Activated naive CD8-positive, alpha-beta T cell treated with anti-CD3 and anti-CD28 coated beads, Interleukin-2, amount 50 U/mL, for 24 hours (primary cell): Measurements from ENCODE around the gene CGREF1.

Experiments used
- ATAC-seq: fragments of 150-1000 bp; cut with Tn5 transposase; one replicate; pipeline ENCODE4 v1.10.0; 2021
- DNase-seq: peaks from one replicate; pipeline ENCODE4 v3.0.0; 2021
- H3K27ac Mint-ChIP-seq: one replicate; pipeline ENCODE4 v1.8.0; 2021; ENCODE audit warnings: mild to moderate bottlenecking, mixed read lengths
- H3K27me3 Mint-ChIP-seq: one replicate; pipeline ENCODE4 v1.8.0; 2021; ENCODE audit warnings: mixed read lengths
- H3K36me3 Mint-ChIP-seq: one replicate; pipeline ENCODE4 v1.8.0; 2021; ENCODE audit warnings: low read depth, mixed read lengths
- H3K4me1 Mint-ChIP-seq: one replicate; pipeline ENCODE4 v1.8.0; 2021; ENCODE audit warnings: mixed read lengths
- H3K4me3 Mint-ChIP-seq: one replicate; pipeline ENCODE4 v1.8.0; 2021; ENCODE audit warnings: mild to moderate bottlenecking, moderate library complexity, mixed read lengths
- H3K9me3 Mint-ChIP-seq: one replicate; pipeline ENCODE4 v1.8.0; 2021; ENCODE audit warnings: mixed read lengths

The CGREF1 gene

DNA sequence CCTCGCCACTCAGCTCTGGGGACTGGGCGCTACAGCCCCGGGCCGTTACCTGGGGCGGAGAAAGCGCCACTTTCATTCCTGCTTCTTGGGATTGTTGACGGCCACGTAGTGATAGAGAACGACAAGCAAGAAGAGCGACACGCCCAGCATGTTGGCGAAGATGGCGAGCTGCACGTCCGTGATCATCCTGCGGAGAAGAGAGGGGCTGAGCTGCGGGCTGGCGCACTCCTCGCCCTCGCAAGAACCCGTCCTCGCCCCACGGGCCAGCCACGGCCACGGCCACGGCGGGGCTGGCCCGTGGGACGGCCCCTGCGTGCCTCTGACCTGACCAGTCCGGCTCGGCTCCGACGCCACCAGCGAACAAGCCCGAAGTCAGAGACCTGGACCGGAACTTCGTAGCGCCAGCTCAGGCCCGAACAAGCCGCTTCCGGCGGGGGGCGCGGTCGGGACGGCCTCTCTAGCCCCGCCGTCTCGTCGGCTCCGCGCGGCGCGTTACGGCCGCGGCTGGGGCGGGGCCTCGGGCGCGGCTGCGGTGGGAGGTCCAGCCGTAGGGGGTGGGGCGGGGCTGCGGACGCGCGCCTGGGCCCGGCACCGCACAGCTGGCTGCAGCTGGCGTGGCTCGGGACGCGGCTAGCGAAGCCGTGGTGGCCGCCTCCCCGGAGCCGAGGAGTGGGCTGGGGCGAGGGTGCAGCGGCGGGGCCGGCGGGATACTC is 47.5 kb downstream of the CGREF1 start, which contains the start of gene OST4:
OST4 (minus strand) TSS at position 378 of the 713 bp plus-strand sequence.
- ATAC-seq (peak; percentile 93), DNase-seq (peak; percentile 92)
- H3K4me1 Mint-ChIP-seq = peaks cover 67% of the 10 kb centered on the region
- H3K27me3 Mint-ChIP-seq = no peaks in the 10 kb centered on the region
- peak within 1 kb of the TSS; percentile 92 for H3K27ac Mint-ChIP-seq
- H3K36me3 Mint-ChIP-seq = peaks cover 26% of the 10 kb centered on the region
- H3K9me3 Mint-ChIP-seq = no peaks in the 10 kb centered on the region
- peak within 1 kb of the TSS; percentile 97 for H3K4me3 Mint-ChIP-seq

DNA sequence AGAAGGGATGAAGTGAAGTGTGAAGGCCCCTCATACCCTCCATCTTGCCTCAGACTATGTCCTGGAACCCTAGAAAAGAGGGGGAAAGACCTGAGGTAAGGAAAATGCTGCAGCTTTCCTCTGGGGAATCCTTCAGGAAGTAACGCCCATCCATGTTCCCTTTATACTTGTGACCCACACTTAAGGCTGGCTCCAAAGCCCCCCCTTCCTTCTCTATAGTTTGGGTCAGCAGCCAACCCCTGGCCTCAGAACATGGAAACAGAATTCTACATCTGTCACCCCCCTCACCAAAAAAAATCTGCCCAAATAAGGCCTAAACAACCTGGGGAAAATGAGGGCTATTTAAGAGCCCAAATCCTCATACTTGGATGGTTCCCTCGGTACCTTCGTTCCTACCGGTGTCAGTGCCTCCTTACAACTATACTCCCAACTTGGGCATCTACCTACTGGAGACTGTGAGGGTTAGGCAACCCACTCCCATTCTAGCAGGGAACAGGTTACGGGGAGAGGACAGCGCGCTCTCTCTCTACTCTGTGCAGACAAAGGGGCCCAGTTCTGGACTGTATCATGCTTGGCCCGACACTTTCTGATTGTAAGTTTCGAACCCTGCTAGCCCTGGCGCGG is 48.2 kb downstream of the CGREF1 start:
- peak overlapping the region; percentile 92 for H3K27ac Mint-ChIP-seq
- no peaks in the 10 kb centered on the region for H3K9me3 Mint-ChIP-seq
- peaks cover 61% of the 10 kb centered on the region for H3K4me1 Mint-ChIP-seq
- DNase-seq (no peak), ATAC-seq (no peak)
- H3K4me3 Mint-ChIP-seq = peak overlapping the region; percentile 97
- no peaks in the 10 kb centered on the region for H3K27me3 Mint-ChIP-seq
- H3K36me3 Mint-ChIP-seq = peaks cover 30% of the 10 kb centered on the region

DNA sequence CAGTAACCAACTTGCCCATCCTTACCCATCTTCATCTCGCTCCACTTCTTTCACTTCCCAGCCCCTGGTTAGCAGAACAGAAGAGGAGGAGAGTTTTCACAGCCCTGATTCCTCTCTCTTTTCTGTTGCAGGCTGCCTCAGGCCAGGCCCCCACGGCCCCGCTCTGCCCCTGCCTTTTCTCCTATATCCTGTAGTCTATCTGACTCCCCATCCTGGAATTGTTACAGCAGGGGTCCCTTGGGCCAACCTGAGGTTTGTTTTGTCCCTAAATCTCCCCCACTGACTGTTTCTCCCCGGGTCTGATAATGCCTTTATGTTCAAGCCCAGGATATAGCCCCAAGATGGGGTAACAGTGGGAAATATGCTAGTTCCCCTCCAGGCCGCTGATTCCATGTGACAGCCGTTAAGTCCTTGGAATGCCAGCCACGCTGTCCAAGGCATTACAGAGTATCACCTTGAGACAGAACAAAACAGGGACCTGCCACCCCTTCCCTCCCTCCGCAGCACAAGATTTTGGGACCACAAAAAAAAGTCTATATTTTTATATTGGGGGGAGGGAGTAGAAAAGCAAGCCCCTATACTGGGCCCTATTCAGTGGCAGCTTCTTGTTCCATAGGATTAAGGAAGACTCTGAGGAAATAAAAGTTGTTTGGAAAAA is 48.8 kb downstream of the CGREF1 start:
- no peaks in the 10 kb centered on the region for H3K27me3 Mint-ChIP-seq
- peaks cover 34% of the 10 kb centered on the region for H3K36me3 Mint-ChIP-seq
- H3K4me3 Mint-ChIP-seq = peak overlapping the region; percentile 97
- no peak for ATAC-seq
- peaks cover 55% of the 10 kb centered on the region for H3K4me1 Mint-ChIP-seq
- H3K27ac Mint-ChIP-seq = peak overlapping the region; percentile 92
- DNase-seq = no peak
- H3K9me3 Mint-ChIP-seq = no peaks in the 10 kb centered on the region

DNA sequence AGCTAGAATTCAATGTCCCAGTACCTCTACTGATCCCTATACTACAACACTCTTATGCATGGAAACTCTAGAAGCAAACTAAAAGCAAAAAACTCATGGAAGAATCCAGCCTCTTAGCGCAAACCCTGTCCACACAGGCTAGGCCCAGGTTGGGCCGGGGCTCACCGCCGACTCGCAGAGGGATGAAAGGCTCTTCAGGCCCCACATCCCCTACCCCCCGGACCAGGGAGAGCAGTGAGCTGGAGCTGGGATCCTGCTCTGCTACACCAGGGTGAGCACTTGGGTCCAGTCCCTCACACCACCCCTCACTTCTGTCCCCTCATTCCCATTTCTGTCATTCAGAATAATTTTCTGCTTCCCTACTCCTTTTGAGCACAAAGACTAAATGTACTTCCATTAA is 49.5 kb downstream of the CGREF1 start:
- Mint-ChIP-seq H3K4me1 (peaks cover 48% of the 10 kb centered on the region), H3K4me3 (peak overlapping the region; percentile 97), H3K36me3 (peaks cover 37% of the 10 kb centered on the region), H3K27ac (peak overlapping the region; percentile 92), H3K27me3 (no peaks in the 10 kb centered on the region), H3K9me3 (no peaks in the 10 kb centered on the region)
- ATAC-seq (no peak), DNase-seq (no peak)

DNA sequence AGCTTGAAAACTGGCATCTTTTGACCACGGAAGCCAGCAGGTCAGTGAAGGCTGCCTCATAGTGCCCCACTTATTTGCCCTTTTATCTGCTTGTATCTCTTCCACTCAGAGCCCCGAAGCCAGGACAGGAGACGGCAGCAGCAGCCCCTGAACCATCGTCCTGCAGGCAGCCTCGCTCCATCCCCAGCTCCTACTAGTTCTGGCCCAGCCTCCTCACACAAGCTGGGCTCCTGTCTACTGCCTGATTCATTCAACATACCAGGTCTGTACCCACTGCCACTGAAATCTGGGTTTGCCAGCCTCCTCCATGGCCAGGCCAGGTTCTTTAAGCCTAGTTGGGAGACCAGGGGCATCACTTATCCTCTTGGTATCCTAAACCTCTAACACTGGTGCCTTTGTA is 51.5 kb downstream of the CGREF1 start:
- H3K27me3 Mint-ChIP-seq = no peaks in the 10 kb centered on the region
- DNase-seq (no peak), ATAC-seq (no peak)
- H3K4me3 Mint-ChIP-seq = no peak overlapping the region
- H3K36me3 Mint-ChIP-seq = peaks cover 42% of the 10 kb centered on the region
- H3K4me1 Mint-ChIP-seq = peaks cover 32% of the 10 kb centered on the region
- no peaks in the 10 kb centered on the region for H3K9me3 Mint-ChIP-seq
- no peak overlapping the region for H3K27ac Mint-ChIP-seq

DNA sequence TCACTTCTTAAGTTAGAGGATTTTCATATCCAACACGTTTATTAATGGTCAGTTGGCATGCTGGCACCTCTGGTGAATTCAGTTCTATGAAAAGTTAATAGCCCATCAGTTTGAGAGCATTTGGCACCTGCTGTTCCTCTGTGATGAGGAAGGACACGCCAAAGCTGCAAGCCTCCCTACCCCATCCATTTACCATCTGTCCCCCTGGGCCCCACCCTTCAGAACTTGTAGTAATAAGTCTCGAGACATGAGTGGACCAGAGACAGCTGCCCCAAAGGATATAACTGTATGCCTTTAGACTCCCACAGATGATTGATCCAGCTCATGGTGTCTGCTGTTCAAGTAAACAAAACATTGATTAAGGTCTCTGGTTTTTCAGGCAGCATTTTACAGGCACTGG is 53.8 kb downstream of the CGREF1 start:
- ATAC-seq = no peak
- Mint-ChIP-seq H3K36me3 (peaks cover 45% of the 10 kb centered on the region), H3K4me1 (peaks cover 17% of the 10 kb centered on the region), H3K27ac (no peak overlapping the region), H3K27me3 (no peaks in the 10 kb centered on the region), H3K9me3 (no peaks in the 10 kb centered on the region), H3K4me3 (no peak overlapping the region)
- DNase-seq = no peak

DNA sequence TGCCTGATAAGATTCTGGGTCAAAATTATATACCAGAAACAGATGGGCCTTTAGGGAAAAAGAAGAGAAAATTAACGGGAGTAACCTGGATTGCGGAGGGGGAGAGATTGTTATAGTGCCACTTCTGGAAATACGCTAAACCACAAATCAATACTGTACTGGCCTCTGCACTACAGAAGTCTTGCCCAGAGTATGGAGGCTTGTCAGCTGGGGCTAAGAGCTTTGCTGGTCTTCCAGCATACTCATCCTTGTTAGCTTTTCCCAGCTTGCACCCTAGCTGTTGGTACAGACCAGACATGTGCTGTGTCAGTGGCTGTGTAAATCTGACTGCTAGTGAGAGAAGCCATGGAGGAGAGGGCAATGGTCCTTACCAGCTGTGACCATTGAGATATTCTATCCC is 58.6 kb downstream of the CGREF1 start:
- Mint-ChIP-seq H3K4me1 (peaks cover 3% of the 10 kb centered on the region), H3K27me3 (no peaks in the 10 kb centered on the region), H3K36me3 (peaks cover 29% of the 10 kb centered on the region), H3K9me3 (no peaks in the 10 kb centered on the region), H3K27ac (no peak overlapping the region), H3K4me3 (no peak overlapping the region)
- ATAC-seq (no peak), DNase-seq (no peak)

DNA sequence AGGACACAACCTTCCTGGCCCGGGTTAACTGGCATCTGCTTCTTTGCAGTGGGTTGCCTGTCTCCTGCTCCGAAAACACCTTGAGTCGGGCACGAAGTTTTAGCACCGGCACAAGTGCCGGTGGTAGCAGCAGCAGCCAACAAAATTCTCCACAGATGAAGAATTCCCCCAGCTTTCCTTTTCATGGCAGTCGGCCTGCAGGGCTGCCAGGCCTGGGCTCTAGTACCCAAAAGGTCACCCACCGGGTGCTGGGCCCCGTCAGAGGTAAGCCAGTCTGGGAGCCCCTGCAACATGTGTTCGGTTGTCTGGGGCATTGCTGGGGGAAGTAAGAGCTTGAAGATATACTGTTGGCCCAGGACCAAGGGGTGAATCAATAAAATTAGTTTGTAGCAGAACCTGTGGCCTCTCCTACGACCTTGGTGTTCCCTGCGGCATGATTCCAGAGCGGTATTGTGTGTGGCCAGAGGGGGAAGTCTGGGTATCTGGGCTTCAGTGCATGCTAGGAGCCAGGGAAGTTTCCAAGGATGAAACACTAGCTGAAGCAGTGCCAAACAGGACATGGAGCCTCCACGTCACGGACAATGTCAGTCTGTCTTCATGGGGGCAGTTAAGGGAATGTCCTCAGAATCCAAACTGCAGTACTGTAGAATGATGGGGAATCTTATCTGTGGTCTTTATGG is 59.6 kb downstream of the CGREF1 start:
- no peaks in the 10 kb centered on the region for H3K27me3 Mint-ChIP-seq
- DNase-seq (no peak), ATAC-seq (no peak)
- peaks cover 29% of the 10 kb centered on the region for H3K36me3 Mint-ChIP-seq
- no peaks in the 10 kb centered on the region for H3K9me3 Mint-ChIP-seq
- peaks cover 3% of the 10 kb centered on the region for H3K4me1 Mint-ChIP-seq
- H3K4me3 Mint-ChIP-seq = no peak overlapping the region
- no peak overlapping the region for H3K27ac Mint-ChIP-seq

DNA sequence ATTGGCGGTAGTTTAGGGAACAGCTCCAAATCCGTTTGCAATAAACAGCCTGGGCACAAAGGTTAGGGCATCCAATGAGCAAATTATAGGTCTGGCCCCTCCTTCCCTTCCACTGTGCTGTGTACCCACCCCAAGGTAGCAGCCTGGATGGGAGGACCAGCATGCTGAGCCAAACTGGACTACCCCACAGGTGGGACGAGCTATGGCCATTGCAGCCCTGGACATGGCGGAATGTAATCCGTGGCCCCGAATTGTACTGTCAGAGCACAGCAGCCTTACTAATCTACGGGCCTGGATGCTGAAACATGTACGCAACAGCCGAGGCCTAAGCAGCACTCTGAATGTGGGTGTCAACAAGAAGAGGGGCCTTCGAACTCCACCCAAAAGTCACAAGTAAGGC is 60.7 kb downstream of the CGREF1 start:
- H3K36me3 Mint-ChIP-seq = peaks cover 35% of the 10 kb centered on the region
- no peaks in the 10 kb centered on the region for H3K4me1 Mint-ChIP-seq
- H3K4me3 Mint-ChIP-seq = no peak overlapping the region
- ATAC-seq = no peak
- H3K27ac Mint-ChIP-seq = no peak overlapping the region
- no peaks in the 10 kb centered on the region for H3K9me3 Mint-ChIP-seq
- no peak for DNase-seq
- no peaks in the 10 kb centered on the region for H3K27me3 Mint-ChIP-seq

DNA sequence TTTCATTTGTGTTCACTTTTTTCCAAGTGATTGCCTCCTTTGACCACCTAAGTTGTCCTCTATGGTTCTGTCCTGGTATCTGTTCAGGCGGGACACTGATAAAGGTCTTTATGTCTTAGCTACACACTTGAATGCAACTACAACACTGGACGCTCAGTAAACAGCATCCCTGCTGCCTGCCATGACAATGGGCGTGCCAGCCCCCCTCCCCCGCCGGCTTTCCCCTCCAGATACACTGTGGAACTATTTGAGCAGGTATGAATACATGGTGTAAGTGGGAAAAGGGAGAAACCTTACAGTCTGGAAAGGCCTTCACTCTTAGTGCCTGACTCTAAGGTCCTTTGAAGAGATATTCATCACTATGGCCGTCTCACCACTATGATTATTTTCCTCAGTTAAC is 61.7 kb downstream of the CGREF1 start:
- Mint-ChIP-seq H3K27ac (no peak overlapping the region), H3K36me3 (peaks cover 29% of the 10 kb centered on the region)

DNA sequence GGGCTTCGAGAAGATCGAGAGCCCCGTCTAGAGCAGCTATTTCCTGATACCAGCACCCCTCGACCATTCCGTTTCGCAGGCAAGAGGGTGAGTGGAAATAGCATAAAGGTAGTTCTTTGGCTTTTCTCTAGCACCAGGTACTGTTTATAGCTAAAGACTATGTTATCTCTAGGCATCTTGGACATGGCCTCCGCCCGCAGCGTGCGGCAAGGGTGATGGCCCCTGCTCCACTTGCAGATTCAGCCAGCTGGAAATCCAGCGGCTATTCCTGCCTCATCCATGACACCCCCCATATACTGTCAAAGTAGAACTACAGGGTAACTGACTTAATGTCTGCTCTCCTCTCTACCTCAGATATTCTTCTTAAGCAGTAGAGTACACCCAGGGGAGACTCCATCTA is 64.2 kb downstream of the CGREF1 start:
- Mint-ChIP-seq H3K27me3 (peaks cover 8% of the 10 kb centered on the region), H3K27ac (no peak overlapping the region), H3K4me3 (no peak overlapping the region), H3K4me1 (peaks cover 23% of the 10 kb centered on the region), H3K9me3 (peaks cover 7% of the 10 kb centered on the region), H3K36me3 (peaks cover 34% of the 10 kb centered on the region)
- ATAC-seq (no peak), DNase-seq (no peak)

More for the DNA sequence above, 61.7 kb downstream of the CGREF1 start:
- H3K4me3 Mint-ChIP-seq = no peak overlapping the region
- no peak for ATAC-seq
- no peak for DNase-seq
- H3K4me1 Mint-ChIP-seq = peaks cover 5% of the 10 kb centered on the region
- H3K9me3 Mint-ChIP-seq = no peaks in the 10 kb centered on the region
- H3K27me3 Mint-ChIP-seq = no peaks in the 10 kb centered on the region

DNA sequence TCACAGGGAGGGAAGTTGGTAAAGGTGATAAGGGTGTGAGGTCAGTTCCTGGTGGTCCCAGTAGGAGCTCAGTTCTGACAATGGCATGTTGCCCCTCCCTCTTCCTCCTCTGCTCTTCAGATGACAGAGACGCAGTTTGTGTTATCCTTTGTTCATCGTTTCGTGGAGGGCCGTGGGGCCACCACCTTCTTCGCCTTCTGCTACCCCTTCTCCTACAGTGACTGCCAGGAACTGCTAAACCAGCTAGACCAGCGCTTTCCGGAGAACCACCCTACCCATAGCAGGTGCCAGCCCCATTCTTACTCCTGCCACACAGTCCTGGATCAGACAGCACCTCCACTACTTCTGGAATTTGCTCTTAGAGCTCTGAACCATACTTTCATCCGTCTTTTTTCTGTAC is 65.2 kb downstream of the CGREF1 start:
- no peak for ATAC-seq

DNA sequence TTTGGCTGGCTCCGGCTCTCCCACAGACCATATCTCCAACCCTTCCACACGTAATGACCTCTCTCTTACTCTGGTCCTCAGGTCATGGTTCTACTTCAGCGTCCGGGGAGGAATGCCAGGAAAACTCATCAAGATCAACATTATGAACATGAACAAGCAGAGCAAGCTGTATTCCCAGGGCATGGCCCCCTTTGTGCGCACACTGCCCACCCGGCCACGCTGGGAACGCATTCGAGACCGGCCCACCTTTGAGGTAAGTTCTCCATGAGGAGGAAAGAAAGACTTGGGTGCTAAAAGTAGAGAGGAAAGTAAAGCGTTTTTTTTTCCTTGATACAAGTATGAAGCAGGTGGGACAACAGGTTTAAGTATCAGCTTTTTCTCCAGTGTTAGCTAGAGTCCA is 65.6 kb downstream of the CGREF1 start:
- Mint-ChIP-seq H3K36me3 (peaks cover 30% of the 10 kb centered on the region), H3K27me3 (peaks cover 8% of the 10 kb centered on the region), H3K27ac (no peak overlapping the region), H3K9me3 (peaks cover 7% of the 10 kb centered on the region), H3K4me3 (no peak overlapping the region), H3K4me1 (peaks cover 27% of the 10 kb centered on the region)
- DNase-seq = no peak
- no peak for ATAC-seq

More for the DNA sequence above, 65.2 kb downstream of the CGREF1 start:
- H3K4me3 Mint-ChIP-seq = no peak overlapping the region
- peaks cover 27% of the 10 kb centered on the region for H3K4me1 Mint-ChIP-seq
- no peak for DNase-seq
- peaks cover 30% of the 10 kb centered on the region for H3K36me3 Mint-ChIP-seq
- H3K27me3 Mint-ChIP-seq = peaks cover 8% of the 10 kb centered on the region
- H3K27ac Mint-ChIP-seq = no peak overlapping the region
- peaks cover 7% of the 10 kb centered on the region for H3K9me3 Mint-ChIP-seq

DNA sequence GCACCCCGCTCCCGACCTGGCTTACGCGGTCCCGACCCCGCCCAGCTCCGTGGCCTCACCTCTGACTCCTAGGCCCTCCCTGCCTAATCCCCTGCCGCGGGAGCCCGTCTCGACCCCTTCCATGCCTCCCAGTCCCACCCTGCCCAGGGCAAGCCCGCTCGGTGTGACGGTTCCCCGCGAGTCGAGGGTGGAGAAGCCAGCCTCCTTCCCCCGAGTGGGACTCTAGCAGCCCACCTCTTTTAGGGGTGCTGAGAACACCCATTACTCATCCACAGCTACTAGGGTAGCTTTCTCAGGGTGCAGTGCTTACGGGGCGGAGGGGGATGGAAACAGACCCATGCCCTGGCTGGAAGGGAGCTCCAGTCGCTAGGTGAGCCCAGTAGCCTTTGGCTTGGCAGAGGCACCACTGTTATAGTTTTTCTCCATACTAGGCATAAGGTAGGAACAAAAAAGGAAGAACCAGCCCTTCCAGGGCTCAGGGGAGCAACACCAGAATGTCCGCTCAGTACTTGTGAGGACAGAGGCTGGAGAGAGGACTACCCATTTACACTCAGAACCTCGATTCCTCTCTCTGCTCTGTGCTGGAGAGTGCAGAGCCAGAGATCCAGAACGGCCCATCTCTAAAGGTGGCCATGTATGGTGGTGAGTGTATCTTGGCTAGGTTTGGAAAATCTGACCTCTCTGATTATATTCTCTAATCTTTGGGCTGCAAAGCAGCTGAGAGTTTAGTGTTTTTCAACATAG is 66.9 kb downstream of the CGREF1 start:
- Mint-ChIP-seq H3K27ac (peak overlapping the region; percentile 69), H3K9me3 (peaks cover 7% of the 10 kb centered on the region), H3K36me3 (peaks cover 28% of the 10 kb centered on the region), H3K4me1 (peaks cover 29% of the 10 kb centered on the region), H3K27me3 (peaks cover 8% of the 10 kb centered on the region), H3K4me3 (peak overlapping the region; percentile 93)
- DNase-seq = no peak
- ATAC-seq = no peak
